ENCODE measurements around the gene DYRK3.

Gene DYRK3

DNA sequence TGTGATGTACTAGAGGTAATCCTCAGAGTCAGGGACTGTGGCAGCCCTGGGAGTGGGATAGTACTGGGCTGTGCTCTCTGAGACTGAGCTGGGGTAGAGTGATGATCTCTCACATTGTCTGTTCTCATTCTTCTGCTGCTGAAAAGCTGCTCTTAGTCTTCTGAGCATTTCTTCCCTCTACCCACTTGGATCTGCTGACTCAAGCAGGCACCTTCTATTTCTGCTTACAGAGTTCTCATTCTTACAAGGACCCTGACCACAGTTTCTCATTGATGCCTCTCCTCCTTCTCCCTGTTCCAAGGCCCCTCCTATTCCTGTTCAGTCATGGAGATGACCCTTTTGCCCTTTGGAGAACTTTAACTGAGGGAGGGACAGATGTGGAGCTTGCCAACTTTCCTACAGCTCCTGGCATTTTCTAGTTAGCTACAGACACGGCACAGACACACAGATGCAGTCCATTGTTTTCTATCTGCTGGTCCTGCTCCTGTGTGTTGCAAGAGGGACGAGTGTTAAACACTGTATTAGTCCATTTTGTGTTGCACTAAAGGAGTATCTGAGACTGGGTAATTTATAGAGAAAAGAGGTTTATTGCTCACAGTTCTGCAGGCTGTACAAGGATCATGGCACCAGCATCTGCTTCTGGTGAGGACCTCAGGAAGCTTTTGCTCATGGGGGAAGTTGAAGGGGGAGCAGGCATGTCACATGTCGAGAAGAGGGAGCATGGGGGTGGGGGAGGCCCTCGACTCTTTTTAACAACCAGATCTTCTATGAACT, 61.7 kb downstream of the DYRK3 start:
- H3K27ac ChIP-seq, result no peak overlapping the region
- DNase-seq (ENCODE audit: low read depth, low spot score), result no peak

DNA sequence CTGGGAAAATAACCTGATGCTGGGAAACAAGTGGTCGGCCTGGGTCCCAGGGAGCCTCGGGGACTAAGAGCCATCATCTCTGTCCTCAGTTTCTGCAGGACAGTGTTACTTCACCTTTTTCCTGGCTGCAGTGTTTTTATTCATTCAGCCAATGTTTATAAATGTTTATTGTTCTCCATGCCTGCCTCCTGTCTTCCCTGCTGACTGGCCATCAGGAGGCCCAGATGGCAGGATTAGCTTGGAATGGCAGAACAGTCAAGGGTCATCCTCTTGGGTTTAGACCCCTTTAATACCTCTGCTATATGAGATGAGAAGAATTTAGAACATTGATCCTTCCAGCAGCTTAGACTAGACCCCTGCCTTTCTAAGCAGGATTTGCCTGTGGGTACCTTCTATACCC, 62.7 kb downstream of the DYRK3 start:
- H3K27ac ChIP-seq, result no peak overlapping the region
- no peak for DNase-seq (ENCODE audit: low read depth, low spot score)

Measured in epithelial cell of prostate (primary cell).